ENCODE measurements around the gene NSMCE1. TPM values are rescaled to one million over a fixed set of nuclear protein-coding genes. Genes with fewer than 3 reads are reported as not detected.

NSMCE1 gene
- total and polyA plus RNA-seq, 8 donors, result 27.6 to 37.9 (median 31.7) TPM

DNA sequence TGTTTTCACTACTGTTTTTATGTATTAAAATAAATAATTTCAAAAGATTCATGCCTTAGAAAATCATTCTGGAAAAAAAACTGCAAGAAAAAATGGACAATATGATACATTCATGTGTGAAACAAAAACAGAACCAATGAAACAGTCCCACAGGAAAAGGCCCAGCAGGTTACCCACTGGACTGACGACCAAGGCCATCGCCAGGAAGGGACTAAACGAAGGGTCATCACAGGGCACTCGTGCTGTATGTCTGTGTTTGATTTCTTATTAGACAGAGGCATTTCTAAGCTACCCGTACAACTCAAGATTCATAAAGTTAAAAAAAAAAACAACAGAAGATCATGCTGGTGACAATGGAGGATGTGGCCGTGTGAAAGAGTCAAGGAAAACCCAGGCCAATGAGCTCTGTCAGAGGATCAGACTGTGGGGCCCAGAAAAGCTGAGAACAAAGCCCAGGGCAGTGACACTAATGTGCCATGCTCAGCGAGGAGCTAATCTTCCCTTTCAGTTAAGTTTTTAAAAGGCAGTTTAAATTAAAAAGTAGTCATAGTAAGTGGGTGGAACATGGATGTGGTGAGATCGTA, 31.8 kb downstream of the NSMCE1 start:
- ATAC-seq (no peak), FAIRE-seq (no peak), DNase-seq (no peak)
- H3K27ac ChIP-seq, result peak overlapping the region in 2 of 4 donors; percentile 70 to 72
- no peak overlapping the region for H3K4me3 ChIP-seq
- 77 to 84% methylated on average over 8 of the region's 8 CpGs for WGBS, 2 donors
- peaks cover 0 to 12% (median 2%) of the 10 kb centered on the region in 3 donors for H3K36me3 ChIP-seq
- intact Hi-C loops (cut with DNase I), result loop anchor here in 2 of 3 donors (10.0 kb wide), 2 partner anchors 52 to 128 kb away; no protein-coding TSS in a partner anchor
- TF ChIP-seq, protein P1, sequence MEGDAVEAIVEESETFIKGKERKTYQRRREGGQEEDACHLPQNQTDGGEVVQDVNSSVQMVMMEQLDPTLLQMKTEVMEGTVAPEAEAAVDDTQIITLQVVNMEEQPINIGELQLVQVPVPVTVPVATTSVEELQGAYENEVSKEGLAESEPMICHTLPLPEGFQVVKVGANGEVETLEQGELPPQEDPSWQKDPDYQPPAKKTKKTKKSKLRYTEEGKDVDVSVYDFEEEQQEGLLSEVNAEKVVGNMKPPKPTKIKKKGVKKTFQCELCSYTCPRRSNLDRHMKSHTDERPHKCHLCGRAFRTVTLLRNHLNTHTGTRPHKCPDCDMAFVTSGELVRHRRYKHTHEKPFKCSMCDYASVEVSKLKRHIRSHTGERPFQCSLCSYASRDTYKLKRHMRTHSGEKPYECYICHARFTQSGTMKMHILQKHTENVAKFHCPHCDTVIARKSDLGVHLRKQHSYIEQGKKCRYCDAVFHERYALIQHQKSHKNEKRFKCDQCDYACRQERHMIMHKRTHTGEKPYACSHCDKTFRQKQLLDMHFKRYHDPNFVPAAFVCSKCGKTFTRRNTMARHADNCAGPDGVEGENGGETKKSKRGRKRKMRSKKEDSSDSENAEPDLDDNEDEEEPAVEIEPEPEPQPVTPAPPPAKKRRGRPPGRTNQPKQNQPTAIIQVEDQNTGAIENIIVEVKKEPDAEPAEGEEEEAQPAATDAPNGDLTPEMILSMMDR (IDR thresholded peaks at IDR 0.05), result no peak
- H3K9me3 ChIP-seq, result no peaks in the 10 kb centered on the region
- no peaks in the 10 kb centered on the region for H3K27me3 ChIP-seq
- peaks cover 0 to 10% (median 0%) of the 10 kb centered on the region in 3 donors for H3K4me1 ChIP-seq

DNA sequence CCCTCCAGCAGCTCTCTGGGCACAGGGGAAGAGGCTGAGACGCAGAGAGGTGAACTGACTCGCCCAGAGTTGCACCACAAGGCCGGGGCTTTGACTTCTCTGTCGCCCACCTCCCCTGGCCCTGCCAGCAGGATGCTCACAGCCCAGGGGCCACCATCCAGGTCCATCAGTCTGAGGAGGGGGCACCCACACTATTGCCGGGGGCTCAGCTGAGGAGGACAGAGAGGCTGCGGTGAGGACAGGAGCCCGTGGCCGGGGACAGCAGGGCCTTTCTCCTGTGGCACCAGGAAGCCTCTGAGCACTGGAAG, 32.7 kb downstream of the NSMCE1 start:
- peaks cover 0 to 12% (median 2%) of the 10 kb centered on the region in 3 donors for H3K36me3 ChIP-seq
- no peaks in the 10 kb centered on the region for H3K27me3 ChIP-seq
- no peaks in the 10 kb centered on the region for H3K9me3 ChIP-seq
- H3K27ac ChIP-seq, result peak overlapping the region in 1 of 4 donors; percentile 8
- FAIRE-seq (no peak), DNase-seq (peak in 1 of 6 donors; percentile 26), ATAC-seq (no peak)
- peaks cover 0 to 10% (median 0%) of the 10 kb centered on the region in 3 donors for H3K4me1 ChIP-seq
- intact Hi-C loops (cut with DNase I), result loop anchor here in 2 of 3 donors (10.0 kb wide), 2 partner anchors 51 to 129 kb away; no protein-coding TSS in a partner anchor
- H3K4me3 ChIP-seq, result no peak overlapping the region
- TF ChIP-seq, protein P1 (IDR thresholded peaks at IDR 0.05), result no peak
- 89 to 90% methylated on average over 8 of the region's 8 CpGs for WGBS, 2 donors

DNA sequence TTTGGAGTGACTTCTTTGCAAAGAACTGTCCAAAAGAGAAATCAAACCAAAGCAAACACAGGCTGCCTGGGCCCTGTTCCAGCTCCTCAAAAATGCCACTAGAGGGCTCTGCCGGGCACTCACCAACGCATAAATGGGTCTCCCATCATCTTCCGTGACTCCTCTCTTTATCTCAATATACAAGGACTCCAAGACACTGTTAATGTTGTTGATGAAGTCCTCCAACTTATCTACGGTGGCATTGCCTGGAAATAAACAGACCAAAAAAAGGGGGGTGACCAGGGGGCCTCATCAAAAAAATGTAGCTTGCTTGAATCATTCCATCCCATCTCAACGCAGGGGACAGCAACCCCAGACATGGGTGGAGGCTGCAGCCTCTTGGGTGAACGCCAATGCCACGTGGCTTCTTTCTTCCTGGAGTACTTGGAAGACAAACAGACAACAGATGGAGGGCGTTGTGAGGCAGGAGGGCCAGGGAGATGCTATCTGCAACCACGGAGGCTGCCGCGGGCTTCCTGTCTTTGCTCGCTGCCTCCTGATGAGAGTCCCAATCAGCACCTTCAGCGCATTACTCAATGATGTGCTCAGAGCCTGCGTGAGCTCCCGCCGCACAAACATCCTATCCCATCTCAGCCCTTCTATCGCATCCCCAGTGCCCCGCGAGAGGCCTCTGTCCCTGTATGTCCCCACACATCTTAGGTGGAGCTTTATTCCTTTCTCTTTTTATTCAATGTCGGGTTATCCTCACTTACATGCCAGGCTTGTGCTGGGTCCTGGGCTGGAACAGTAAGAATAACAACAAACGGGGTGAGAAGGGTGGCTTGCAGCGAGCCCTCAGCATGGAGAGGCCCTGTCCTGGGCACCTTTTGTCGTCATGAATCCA, 33.3 kb downstream of the NSMCE1 start:
- FAIRE-seq (peak; percentile 53), DNase-seq (peak in 2 of 6 donors; percentile 67 to 68), ATAC-seq (peak; percentile 68 to 83 (median 78))
- WGBS, 2 donors, result 55 to 59% methylated on average over 23 of the region's 23 CpGs
- TF ChIP-seq, protein P1 (IDR thresholded peaks at IDR 0.05), result peak; percentile 32 to 67 (median 54)
- Histone ChIP-seq H3K27me3 (no peaks in the 10 kb centered on the region), H3K9me3 (no peaks in the 10 kb centered on the region), H3K27ac (peak overlapping the region in 1 of 4 donors; percentile 8), H3K4me3 (no peak overlapping the region), H3K36me3 (peaks cover 0 to 12% (median 2%) of the 10 kb centered on the region in 3 donors), H3K4me1 (peaks cover 0 to 10% (median 0%) of the 10 kb centered on the region in 3 donors)
- intact Hi-C loops (cut with DNase I), result loop anchor here in 2 of 3 donors (10.0 kb wide), 2 partner anchors 50 to 130 kb away; no protein-coding TSS in a partner anchor

DNA sequence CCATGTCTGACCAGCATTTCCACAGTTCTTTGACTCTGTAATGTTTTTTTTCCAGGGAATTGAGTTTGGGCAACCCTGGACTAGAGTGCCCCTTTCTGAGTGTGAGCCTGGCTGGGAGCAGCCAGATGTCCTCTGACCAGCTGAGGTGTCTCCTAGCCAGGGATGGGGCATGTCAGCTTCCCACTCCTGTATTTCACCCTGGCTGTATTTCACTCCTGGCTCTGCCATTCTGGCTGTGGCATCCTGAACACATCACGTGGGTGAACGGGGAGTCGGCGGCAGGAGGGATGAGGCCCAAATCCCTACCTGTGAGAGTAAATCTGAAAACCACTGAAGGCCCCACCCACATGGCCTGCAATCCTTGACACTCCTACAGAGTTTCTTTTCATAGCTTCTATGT, 34.0 kb downstream of the NSMCE1 start:
- peaks cover 0 to 13% (median 0%) of the 10 kb centered on the region in 3 donors for H3K4me1 ChIP-seq
- FAIRE-seq (no peak), DNase-seq (no peak), ATAC-seq (no peak)
- peaks cover 0 to 12% (median 2%) of the 10 kb centered on the region in 3 donors for H3K36me3 ChIP-seq
- H3K27ac ChIP-seq, result no peak overlapping the region
- TF ChIP-seq, protein P1 (IDR thresholded peaks at IDR 0.05), result no peak
- H3K9me3 ChIP-seq, result no peaks in the 10 kb centered on the region
- 18 to 23% methylated on average over 4 of the region's 4 CpGs for WGBS, 2 donors
- H3K4me3 ChIP-seq, result no peak overlapping the region
- intact Hi-C loops (cut with DNase I), result loop anchor here (5.0 to 10.0 kb wide), 3 partner anchors 50 to 138 kb away; no protein-coding TSS in a partner anchor
- no peaks in the 10 kb centered on the region for H3K27me3 ChIP-seq

Measured in pancreas (tissue), 10 donors.